ENCODE results near the gene SNAPC4. TPM values are rescaled to one million over a fixed set of nuclear protein-coding genes. Genes with fewer than 3 reads are reported as not detected.
A peak's percentile ranks its signal among the peaks of the same experiment; 100 is the strongest.

The SNAPC4 gene
- total and polyA plus RNA-seq, 12 donors: 3.0 to 8.3 (median 4.7) TPM

DNA sequence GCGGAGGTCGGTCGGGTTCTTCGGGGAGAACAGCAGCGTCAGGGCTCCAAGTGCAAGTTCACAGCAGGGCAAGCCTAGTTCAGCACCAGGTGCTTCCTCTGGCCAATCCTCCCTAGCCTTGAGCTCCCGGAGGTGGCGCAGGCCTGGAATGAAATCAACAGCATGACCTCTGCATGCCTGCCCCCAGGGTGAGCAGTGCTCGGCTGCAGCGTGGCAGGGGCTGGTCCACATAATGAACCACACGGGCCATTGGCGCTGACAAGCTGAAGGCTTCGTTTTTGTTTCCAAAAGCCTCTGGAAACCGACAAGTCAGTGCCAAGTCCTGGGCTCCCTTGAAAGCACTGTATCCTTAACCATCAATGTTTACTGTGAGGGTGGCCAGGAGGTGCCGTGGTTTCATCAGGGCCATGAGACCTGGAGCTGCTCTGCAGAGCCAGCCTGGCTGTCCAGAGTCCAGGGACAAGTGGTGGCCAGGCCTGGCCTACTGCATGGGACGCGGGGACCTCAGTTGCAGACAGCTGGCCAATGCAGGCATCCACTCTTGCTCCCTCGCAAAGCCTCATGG is 41.8 kb upstream of the SNAPC4 start:
- intact Hi-C loops (cut with DNase I): no loop called here
- no peaks in the 10 kb centered on the region for H3K9me3 ChIP-seq
- DNase-seq (no peak), ATAC-seq (no peak)
- H3K27me3 ChIP-seq: no peaks in the 10 kb centered on the region
- peaks cover 3 to 69% (median 36%) of the 10 kb centered on the region in 9 donors for H3K36me3 ChIP-seq
- H3K4me3 ChIP-seq: no peak overlapping the region
- H3K27ac ChIP-seq: no peak overlapping the region
- peaks cover 12 to 36% (median 30%) of the 10 kb centered on the region in 9 donors for H3K4me1 ChIP-seq
- WGBS, 2 donors: 81 to 82% methylated on average over 17 of the region's 17 CpGs
- TF ChIP-seq, protein P1, sequence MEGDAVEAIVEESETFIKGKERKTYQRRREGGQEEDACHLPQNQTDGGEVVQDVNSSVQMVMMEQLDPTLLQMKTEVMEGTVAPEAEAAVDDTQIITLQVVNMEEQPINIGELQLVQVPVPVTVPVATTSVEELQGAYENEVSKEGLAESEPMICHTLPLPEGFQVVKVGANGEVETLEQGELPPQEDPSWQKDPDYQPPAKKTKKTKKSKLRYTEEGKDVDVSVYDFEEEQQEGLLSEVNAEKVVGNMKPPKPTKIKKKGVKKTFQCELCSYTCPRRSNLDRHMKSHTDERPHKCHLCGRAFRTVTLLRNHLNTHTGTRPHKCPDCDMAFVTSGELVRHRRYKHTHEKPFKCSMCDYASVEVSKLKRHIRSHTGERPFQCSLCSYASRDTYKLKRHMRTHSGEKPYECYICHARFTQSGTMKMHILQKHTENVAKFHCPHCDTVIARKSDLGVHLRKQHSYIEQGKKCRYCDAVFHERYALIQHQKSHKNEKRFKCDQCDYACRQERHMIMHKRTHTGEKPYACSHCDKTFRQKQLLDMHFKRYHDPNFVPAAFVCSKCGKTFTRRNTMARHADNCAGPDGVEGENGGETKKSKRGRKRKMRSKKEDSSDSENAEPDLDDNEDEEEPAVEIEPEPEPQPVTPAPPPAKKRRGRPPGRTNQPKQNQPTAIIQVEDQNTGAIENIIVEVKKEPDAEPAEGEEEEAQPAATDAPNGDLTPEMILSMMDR (IDR thresholded peaks at IDR 0.05): no peak

DNA sequence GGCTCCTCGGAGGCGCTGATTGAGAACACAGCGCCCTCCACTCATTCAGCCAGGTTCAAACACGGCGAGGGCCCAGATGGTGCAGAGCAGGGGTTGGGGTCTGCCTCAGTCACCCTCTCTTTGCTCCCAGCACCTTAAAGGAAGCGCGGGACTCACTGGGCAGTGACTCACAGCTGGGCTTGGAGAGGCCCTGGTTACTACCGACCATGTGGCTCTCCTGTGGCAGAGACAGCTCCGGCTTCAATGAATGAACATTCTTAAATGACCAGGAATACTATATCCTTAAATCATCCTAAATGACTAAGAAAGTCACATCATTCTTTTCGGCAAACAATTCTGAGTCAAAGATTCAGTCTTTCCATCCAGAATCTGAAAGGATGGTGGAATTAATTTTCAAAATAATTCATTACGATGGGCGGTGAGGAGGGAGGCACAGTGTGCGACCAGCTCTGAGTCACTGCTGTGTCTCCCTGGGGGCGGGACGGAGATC is 41.3 kb upstream of the SNAPC4 start:
- H3K9me3 ChIP-seq: no peaks in the 10 kb centered on the region
- intact Hi-C loops (cut with DNase I): no loop called here
- peaks cover 3 to 68% (median 31%) of the 10 kb centered on the region in 9 donors for H3K36me3 ChIP-seq
- no peaks in the 10 kb centered on the region for H3K27me3 ChIP-seq
- TF ChIP-seq, protein P1 (IDR thresholded peaks at IDR 0.05): no peak
- H3K27ac ChIP-seq: peak overlapping the region in 1 of 10 donors; percentile 88
- H3K4me3 ChIP-seq: no peak overlapping the region
- ATAC-seq: no peak
- peaks cover 17 to 41% (median 35%) of the 10 kb centered on the region in 9 donors for H3K4me1 ChIP-seq
- WGBS, 2 donors: 92 to 95% methylated on average over 15 of the region's 15 CpGs
- DNase-seq: no peak

DNA sequence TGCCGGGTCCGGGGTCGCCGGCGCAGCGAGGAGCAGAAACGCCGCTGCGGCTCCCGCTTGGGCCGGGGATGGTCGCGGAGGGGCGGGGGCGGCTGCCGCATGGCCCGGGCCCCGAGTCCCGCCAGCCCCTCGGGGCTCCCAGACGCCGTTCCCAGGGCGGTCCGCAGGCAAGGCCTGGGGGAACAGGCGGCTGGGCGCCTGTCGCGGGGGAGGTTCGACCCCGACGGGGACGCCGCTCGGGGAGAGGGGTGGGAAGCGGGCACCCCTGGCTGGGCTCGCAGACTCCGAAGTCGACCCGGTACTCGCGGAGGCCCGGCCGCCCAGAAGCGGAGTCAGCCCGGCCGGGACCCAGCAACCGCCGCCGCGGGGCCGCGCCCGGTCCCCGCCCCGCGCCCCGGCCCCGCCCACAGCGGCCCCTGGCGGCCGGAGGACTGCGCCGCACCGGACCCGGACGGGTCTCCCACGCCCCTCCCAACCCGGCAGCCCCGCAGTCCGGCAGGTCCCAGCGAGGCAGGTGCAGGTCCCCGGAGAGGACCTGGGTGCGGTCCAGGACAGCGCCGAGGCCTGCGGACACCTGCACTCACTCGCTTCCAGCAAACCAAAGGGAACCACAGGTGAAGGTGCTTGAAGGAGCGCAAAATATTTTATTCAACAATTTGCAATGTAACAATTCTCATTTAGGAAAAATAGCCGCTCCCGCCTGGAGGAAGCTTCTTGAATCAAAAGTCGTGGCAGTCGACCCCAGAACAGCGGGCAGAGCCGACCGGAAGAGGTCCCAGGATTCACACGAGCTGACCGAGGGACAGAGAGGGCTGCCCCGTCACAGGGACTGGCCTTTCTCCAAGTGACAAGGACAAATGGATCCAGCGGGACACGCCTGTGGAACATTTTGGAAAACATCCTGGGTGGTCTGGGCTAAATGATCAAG is 39.8 kb upstream of the SNAPC4 start, which contains the start of gene INPP5E:
TSS of gene INPP5E (minus strand) at position 365 of the 928 bp plus-strand sequence. CDS start 426 bp downstream, outside the sequence.
- 4% methylated on average over 90 of the region's 90 CpGs for WGBS, 2 donors
- Histone ChIP-seq H3K27me3 (no peaks in the 10 kb centered on the region), H3K4me3 (peak within 1 kb of the TSS; percentile 78 to 99 (median 96)), H3K4me1 (peaks cover 18 to 43% (median 38%) of the 10 kb centered on the region in 9 donors), H3K9me3 (no peaks in the 10 kb centered on the region), H3K36me3 (peaks cover 3 to 64% (median 21%) of the 10 kb centered on the region in 9 donors), H3K27ac (peak within 1 kb of the TSS; percentile 15 to 91 (median 88))
- ATAC-seq (peak; percentile 70 to 93 (median 86)), DNase-seq (peak; percentile 78 to 85)
- intact Hi-C loops (cut with DNase I): no loop called here
- TF ChIP-seq, protein P1 (IDR thresholded peaks at IDR 0.05): peak; percentile 54 to 97 (median 67)

Measured in heart right ventricle (tissue), 16 donors.